Osteocyte (in vitro differentiated cells): Measurements from ENCODE around the gene USP6. TPM values are rescaled to one million over a fixed set of nuclear protein-coding genes. Genes with fewer than 3 reads are reported as not detected.

Source experiments
- DNase-seq: peaks from one replicate; pipeline ENCODE4 v3.0.0; 2021; ENCODE audit warnings: mixed read lengths; ENCODE audit not compliant: unreplicated experiment; ENCODE audit errors: extremely low spot score
- H3K27ac Mint-ChIP-seq: one replicate; pipeline ENCODE4 v1.8.0; 2021; ENCODE audit warnings: mild to moderate bottlenecking, mixed read lengths; ENCODE audit not compliant: unreplicated experiment
- H3K27me3 Mint-ChIP-seq: one replicate; pipeline ENCODE4 v1.8.0; 2021; ENCODE audit warnings: mixed read lengths; ENCODE audit not compliant: unreplicated experiment
- H3K36me3 Mint-ChIP-seq: one replicate; pipeline ENCODE4 v1.8.0; 2021; ENCODE audit warnings: mixed read lengths; ENCODE audit not compliant: unreplicated experiment
- H3K4me1 Mint-ChIP-seq: one replicate; pipeline ENCODE4 v1.8.0; 2021; ENCODE audit warnings: mixed read lengths; ENCODE audit not compliant: unreplicated experiment
- H3K4me3 Mint-ChIP-seq: one replicate; pipeline ENCODE4 v1.8.0; 2021; ENCODE audit warnings: mild to moderate bottlenecking, moderate library complexity, mixed read lengths; ENCODE audit not compliant: unreplicated experiment
- H3K9me3 Mint-ChIP-seq: one replicate; pipeline ENCODE4 v1.8.0; 2021; ENCODE audit warnings: mixed read lengths; ENCODE audit not compliant: unreplicated experiment
- total RNA-seq: library from RNA; stranded (reverse); gene quantifications from 2 replicates; pipeline ENCODE4 v1.2.1, GENCODE V29; 2021
- TF ChIP-seq, protein P1 (sequence below): fragments of 200-600 bp; sonication (generic); IDR thresholded peaks from 2 replicates; pipeline ENCODE4 v1.5.0; 2021; ENCODE audit warnings: antibody characterized with exemption, mild to moderate bottlenecking, moderate library complexity

Gene USP6
- total RNA-seq, 1 donor from 2014 or later = 0.13 TPM

DNA sequence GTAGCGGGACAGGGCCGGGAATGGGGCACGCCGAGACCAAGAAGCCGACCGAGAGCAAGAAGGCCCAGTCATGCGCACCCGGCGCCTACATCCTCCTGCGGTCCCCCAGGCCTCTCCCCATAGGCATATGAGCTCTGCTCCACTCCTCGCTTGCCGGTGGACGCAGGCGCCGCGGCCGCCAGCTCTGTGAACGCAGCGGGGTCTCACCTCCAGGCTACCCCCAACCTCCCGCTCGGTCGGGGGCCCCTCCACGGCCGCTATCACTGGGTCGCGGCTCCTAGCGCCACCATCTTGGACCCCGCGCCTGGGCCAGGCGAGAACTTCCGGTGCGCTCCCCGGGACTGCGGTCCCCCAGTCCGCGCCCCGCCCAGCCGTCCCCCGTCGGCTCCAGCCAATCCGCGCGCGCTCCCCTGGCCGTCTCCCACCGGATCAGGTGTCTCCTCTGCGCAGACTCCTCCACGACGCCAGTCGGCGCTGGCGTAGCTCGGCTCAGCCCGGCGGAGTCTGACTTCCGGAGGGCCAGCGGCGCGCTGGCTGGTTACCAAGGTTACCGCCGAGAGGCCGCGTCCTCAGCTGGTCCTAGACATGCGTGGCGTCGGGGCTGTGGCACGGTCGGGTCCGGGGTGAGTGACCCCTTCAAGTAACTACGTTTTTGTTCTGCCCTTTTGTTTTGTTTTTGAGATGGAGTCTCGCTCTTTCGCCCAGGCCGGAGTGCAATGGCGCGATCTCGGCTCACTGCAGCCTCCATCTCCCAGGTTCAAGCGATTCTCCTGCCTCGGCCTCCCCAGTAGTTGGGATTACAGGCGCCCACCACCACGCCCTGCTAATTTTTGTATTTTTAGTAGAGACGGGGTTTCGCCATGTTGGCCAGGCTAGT, 75.9 kb downstream of the USP6 start, which contains the start of gene ZNF594:
Gene ZNF594 (minus strand): TSS at position 328 of the 877 bp plus-strand sequence. CDS start 7,612 bp downstream, outside the sequence.
- peak; percentile 99 for DNase-seq
- Mint-ChIP-seq H3K4me3 (peak within 1 kb of the TSS; percentile 87), H3K27ac (peak within 1 kb of the TSS; percentile 87), H3K9me3 (peaks cover 25% of the 10 kb centered on the region), H3K4me1 (peaks cover 26% of the 10 kb centered on the region), H3K36me3 (peaks cover 32% of the 10 kb centered on the region), H3K27me3 (no peaks in the 10 kb centered on the region)
- TF ChIP-seq, protein P1, sequence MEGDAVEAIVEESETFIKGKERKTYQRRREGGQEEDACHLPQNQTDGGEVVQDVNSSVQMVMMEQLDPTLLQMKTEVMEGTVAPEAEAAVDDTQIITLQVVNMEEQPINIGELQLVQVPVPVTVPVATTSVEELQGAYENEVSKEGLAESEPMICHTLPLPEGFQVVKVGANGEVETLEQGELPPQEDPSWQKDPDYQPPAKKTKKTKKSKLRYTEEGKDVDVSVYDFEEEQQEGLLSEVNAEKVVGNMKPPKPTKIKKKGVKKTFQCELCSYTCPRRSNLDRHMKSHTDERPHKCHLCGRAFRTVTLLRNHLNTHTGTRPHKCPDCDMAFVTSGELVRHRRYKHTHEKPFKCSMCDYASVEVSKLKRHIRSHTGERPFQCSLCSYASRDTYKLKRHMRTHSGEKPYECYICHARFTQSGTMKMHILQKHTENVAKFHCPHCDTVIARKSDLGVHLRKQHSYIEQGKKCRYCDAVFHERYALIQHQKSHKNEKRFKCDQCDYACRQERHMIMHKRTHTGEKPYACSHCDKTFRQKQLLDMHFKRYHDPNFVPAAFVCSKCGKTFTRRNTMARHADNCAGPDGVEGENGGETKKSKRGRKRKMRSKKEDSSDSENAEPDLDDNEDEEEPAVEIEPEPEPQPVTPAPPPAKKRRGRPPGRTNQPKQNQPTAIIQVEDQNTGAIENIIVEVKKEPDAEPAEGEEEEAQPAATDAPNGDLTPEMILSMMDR = peak; percentile 78

DNA sequence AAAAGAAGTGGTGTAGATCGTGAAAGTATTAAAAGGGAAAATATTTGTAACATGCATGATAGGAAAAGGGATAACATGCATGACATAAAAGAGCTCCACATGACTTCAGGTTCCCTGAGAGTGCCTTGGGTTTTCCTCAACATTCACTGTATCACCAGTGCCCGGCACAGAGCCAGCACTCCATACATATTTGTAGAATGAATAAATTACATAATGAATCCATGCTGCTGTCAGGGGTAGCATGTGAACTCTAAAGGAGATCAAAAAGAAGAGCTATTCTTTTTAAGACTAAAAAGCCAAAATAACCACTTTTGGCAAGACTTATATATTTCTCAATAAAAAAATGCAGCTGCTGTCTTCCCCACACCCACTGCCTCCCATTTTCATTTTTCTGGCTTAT, 78.5 kb downstream of the USP6 start:
- no peak for DNase-seq
- Mint-ChIP-seq H3K36me3 (peaks cover 19% of the 10 kb centered on the region), H3K27me3 (no peaks in the 10 kb centered on the region), H3K9me3 (peaks cover 11% of the 10 kb centered on the region), H3K4me3 (no peak overlapping the region), H3K4me1 (peaks cover 26% of the 10 kb centered on the region), H3K27ac (no peak overlapping the region)
- TF ChIP-seq, protein P1 = no peak

DNA sequence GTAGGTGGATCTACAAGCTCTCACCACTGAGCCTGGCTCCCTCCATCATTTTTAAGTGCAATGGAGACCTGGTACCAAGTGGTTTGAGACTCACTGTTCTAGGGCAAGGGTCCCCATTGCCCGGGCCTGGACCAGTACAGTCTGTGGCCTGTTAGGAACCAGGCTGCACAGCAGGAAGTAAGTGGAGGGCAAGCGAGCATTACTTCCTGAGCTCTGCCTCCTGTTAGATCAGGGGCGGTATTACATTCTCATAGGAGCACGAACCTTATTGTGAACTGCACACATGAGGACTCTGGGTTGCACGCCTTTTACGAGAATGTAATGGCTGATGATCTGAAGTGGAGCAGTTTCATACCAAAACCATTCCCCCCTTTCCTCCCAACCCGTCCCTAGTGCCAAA, 82.6 kb downstream of the USP6 start:
- no peaks in the 10 kb centered on the region for H3K27me3 Mint-ChIP-seq
- no peaks in the 10 kb centered on the region for H3K36me3 Mint-ChIP-seq
- no peak for DNase-seq
- H3K4me3 Mint-ChIP-seq = no peak overlapping the region
- TF ChIP-seq, protein P1 = no peak
- no peaks in the 10 kb centered on the region for H3K4me1 Mint-ChIP-seq
- H3K27ac Mint-ChIP-seq = no peak overlapping the region
- H3K9me3 Mint-ChIP-seq = no peaks in the 10 kb centered on the region

DNA sequence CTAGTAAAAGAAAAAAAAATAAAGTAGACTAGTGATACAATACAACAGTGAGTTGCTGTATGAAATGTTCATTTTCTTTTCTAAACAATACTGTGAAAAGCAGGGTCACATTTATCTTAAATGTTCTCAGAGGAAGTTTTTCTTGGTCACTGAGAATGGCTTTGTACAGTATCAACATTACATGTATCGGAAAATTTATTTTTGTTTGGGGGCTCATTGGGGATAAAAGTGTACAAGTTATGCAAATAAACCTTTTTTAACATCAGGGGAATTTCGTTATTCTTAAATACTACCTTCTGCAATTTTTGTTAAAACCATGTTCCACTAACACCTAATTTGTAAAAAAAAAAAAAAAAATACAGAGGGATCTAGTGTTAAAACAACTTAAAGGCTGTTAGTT, 84.5 kb downstream of the USP6 start:
- TF ChIP-seq, protein P1 = no peak
- Mint-ChIP-seq H3K27me3 (no peaks in the 10 kb centered on the region), H3K4me1 (peaks cover 6% of the 10 kb centered on the region), H3K4me3 (no peak overlapping the region), H3K36me3 (no peaks in the 10 kb centered on the region), H3K27ac (no peak overlapping the region), H3K9me3 (no peaks in the 10 kb centered on the region)
- DNase-seq = no peak

DNA sequence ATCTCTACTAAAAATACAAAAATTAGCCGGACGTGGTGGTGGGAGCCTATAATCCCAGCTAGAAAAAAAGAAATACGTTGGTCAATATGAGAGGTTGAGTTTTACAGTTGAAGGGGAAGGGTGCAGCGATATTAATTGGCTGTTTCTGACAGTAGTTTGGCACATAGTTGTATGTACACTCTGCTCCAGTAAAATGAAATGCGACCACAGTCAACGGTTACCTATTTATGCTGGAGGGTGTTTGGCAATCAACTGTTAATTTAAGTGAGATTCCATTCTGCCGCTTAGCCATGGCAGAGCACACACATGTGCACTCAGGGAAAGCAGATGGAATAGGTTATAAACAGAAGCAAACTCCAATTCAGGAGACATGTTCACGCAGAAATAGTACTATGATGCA, 85.2 kb downstream of the USP6 start:
- Mint-ChIP-seq H3K36me3 (no peaks in the 10 kb centered on the region), H3K4me3 (no peak overlapping the region), H3K27me3 (no peaks in the 10 kb centered on the region), H3K9me3 (no peaks in the 10 kb centered on the region), H3K27ac (no peak overlapping the region), H3K4me1 (peaks cover 6% of the 10 kb centered on the region)
- TF ChIP-seq, protein P1 = no peak
- no peak for DNase-seq
